PC-3 (cell line): ENCODE results near the gene FBXW4. TPM values are rescaled to one million over a fixed set of nuclear protein-coding genes. Genes with fewer than 3 reads are reported as not detected.

ENCODE experiments used
- ATAC-seq: fragments of 200-7000 bp; cut with Tn5 transposase; 2 replicates; pipeline ENCODE4 v1.9.1; 2020; ENCODE audit warnings: mild to moderate bottlenecking, moderate library complexity
- BruUV-seq: library from RNA; stranded (reverse); fragments of 400-500 nt; replicated peaks from 2 replicates; lab custom pipeline; 2021; lab: Mats Ljungman, UMichigan
- CTCF ChIA-PET: fragments of 300-600 bp; sonication (Branson Sonifier 250); formaldehyde crosslinking; loops from one replicate; lab custom pipeline; 2022; ENCODE audit warnings: antibody characterized with exemption; lab: Charles Lee
- POLR2A ChIA-PET: fragments of 300-600 bp; sonication (Branson Sonifier 250); formaldehyde crosslinking; loops from one replicate; lab custom pipeline; 2022; ENCODE audit warnings: antibody characterized with exemption; ENCODE audit not compliant: unreplicated experiment; lab: Charles Lee
- DNase-seq: peaks from one replicate; pipeline ENCODE4 v3.0.0-alpha.2; 2015
- H2AFZ ChIP-seq: fragments of 300-600 bp; sonication (generic); 2 replicates; pipeline ENCODE4 v1.6.0; 2016; ENCODE audit warnings: antibody characterized with exemption, low read length
- H3F3A ChIP-seq: fragments of 300-600 bp; sonication (generic); one replicate; pipeline ENCODE4 v1.6.0; 2017; ENCODE audit warnings: antibody characterized with exemption, low read length, control low read depth, mild to moderate bottlenecking; ENCODE audit not compliant: unreplicated experiment
- H3K27ac ChIP-seq: fragments of 300-600 bp; sonication (generic); 2 replicates; pipeline ENCODE4 v1.5.1; 2016; ENCODE audit warnings: mild to moderate bottlenecking, low read length
- H3K27me3 ChIP-seq: fragments of 300-600 bp; sonication (generic); 2 replicates; pipeline ENCODE4 v1.6.1; 2016; ENCODE audit warnings: low read length, mixed read lengths
- H3K36me3 ChIP-seq: fragments of 300-600 bp; sonication (generic); 2 replicates; pipeline ENCODE4 v1.6.1; 2016; ENCODE audit warnings: low read depth, mixed run types, low read length, mixed read lengths
- H3K4me1 ChIP-seq: fragments of 300-600 bp; sonication (generic); 2 replicates; pipeline ENCODE4 v1.5.1; 2016; ENCODE audit warnings: low read length; ENCODE audit not compliant: insufficient read depth
- H3K4me2 ChIP-seq: fragments of 300-600 bp; sonication (generic); 2 replicates; pipeline ENCODE4 v1.6.0; 2016; ENCODE audit warnings: low read length
- H3K4me3 ChIP-seq: fragments of 300-600 bp; sonication (generic); 2 replicates; pipeline ENCODE4 v1.5.1; 2016; ENCODE audit warnings: mild to moderate bottlenecking, low read length, mixed read lengths
- H3K79me2 ChIP-seq: fragments of 300-600 bp; sonication (generic); 2 replicates; pipeline ENCODE4 v1.6.1; 2017; ENCODE audit warnings: low read length, mixed read lengths
- H3K9ac ChIP-seq: fragments of 300-600 bp; sonication (generic); 2 replicates; pipeline ENCODE4 v1.6.0; 2016; ENCODE audit warnings: mild to moderate bottlenecking, low read length
- H3K9me2 ChIP-seq: fragments of 300-600 bp; sonication (generic); replicated peaks from 2 replicates; pipeline ENCODE4 v1.6.1; 2016; ENCODE audit warnings: mixed run types, low read length, mixed read lengths
- H3K9me3 ChIP-seq: fragments of 300-600 bp; sonication (generic); 2 replicates; pipeline ENCODE4 v1.6.1; 2016; ENCODE audit warnings: low read length, mixed read lengths
- H4K20me1 ChIP-seq: fragments of 300-600 bp; sonication (generic); 2 replicates; pipeline ENCODE4 v1.6.1; 2016; ENCODE audit warnings: low read length, mixed read lengths
- EZH2 ChIP-seq: fragments of 300-600 bp; sonication (generic); IDR thresholded peaks from one replicate; pipeline ENCODE4 v1.6.1; 2017; ENCODE audit warnings: antibody characterized with exemption, mild to moderate bottlenecking, low read length; ENCODE audit not compliant: unreplicated experiment
- EZH2phosphoT487 ChIP-seq: fragments of 300-600 bp; sonication (generic); IDR thresholded peaks from 2 replicates; pipeline ENCODE4 v1.6.1; 2018; ENCODE audit warnings: mild to moderate bottlenecking, antibody characterized with exemption, low read length, borderline replicate concordance
- intact Hi-C: fragments of 100-400 bp; cut with micrococcal nuclease; formaldehyde crosslinking; loops from 2 replicates; pipeline ENCODE4 v1.9.0; 2023
- total RNA-seq: library from RNA; depleted of rRNA; stranded (reverse); fragments of >200 nt; gene quantifications from 2 replicates; pipeline ENCODE4 v1.2.3, GENCODE V29; 2014
- TF ChIP-seq, protein P1 (sequence below): fragments of 300-600 bp; sonication (generic); conservative IDR thresholded peaks from 2 replicates; pipeline ENCODE4 v1.5.1; 2017; ENCODE audit warnings: antibody characterized with exemption, low read depth, mild to moderate bottlenecking, low read length

Gene FBXW4
- total RNA-seq, 1 experiment from 2014 or later = 18.8 TPM

DNA sequence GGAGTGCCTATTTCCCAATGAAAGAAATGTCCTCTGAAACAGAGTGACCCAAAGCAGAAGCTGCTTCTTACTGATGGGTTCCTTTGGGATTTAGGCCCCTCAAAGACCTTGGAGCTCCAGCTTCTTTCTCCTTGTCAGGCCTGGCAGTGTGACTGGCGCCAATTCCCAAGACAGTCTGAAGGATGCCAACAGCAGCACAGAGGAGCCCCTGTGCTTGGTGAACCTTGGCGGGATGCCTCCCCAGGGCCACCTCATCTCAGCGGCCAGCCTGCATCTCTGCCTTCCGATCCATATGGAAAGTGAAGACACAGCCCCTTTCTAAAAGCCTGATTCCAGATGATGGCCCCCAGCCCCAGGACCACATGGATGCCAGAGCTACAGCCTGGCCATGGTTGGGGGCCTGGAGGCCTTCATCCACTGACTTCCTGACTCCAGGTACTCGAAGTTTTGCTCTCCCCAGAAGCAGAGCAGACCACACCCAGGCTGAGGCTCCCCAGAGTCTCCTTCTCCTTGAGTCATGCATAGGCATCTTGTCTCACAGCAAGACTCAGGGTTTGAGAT, 45.4 kb downstream of the FBXW4 start:
- Histone ChIP-seq H3K36me3 (no peaks in the 10 kb centered on the region), H3K9me2 (no peaks in the 10 kb centered on the region), H2AFZ (no peak overlapping the region), H3K4me3 (no peak overlapping the region), H3K27me3 (no peaks in the 10 kb centered on the region), H3K9ac (no peak overlapping the region), H4K20me1 (no peaks in the 10 kb centered on the region), H3K79me2 (no peaks in the 10 kb centered on the region), H3K4me1 (no peaks in the 10 kb centered on the region), H3F3A (no peaks in the 10 kb centered on the region), H3K27ac (no peak overlapping the region), H3K4me2 (no peak overlapping the region), H3K9me3 (no peaks in the 10 kb centered on the region)
- intact Hi-C loops = no loop called here
- ChIA-PET POLR2A (no interaction called here), CTCF (no interaction called here)
- TF ChIP-seq EZH2 = no peak
- ATAC-seq (no peak), DNase-seq (no peak)
- BruUV-seq = no TSS peak

DNA sequence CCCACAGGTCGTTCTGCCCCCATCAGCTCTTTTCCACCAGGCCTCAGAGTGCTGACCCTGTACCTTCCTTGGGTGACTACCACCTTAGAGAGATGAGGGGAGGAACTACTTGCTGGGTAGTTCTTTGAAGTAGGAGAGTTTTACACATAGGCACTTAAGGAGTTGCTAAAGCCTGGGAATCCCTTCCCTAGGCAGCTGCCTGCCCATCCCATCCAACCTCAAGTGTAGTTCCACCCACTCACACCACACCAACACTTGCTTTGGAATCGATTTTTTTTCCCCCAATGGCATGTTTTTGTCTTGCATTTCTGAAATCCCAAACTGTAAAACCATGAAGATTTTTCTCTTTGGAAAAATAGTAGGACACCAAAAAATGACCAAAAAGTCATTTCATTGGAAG, 47.7 kb downstream of the FBXW4 start:
- no peaks in the 10 kb centered on the region for H3K79me2 ChIP-seq
- BruUV-seq = no TSS peak
- H3K4me1 ChIP-seq = no peaks in the 10 kb centered on the region
- H3K9ac ChIP-seq = no peak overlapping the region
- CTCF ChIA-PET = no interaction called here
- H4K20me1 ChIP-seq = no peaks in the 10 kb centered on the region
- H3K9me2 ChIP-seq = no peaks in the 10 kb centered on the region
- H3K27me3 ChIP-seq = no peaks in the 10 kb centered on the region
- intact Hi-C loops = no loop called here
- POLR2A ChIA-PET = no interaction called here
- no peak for ATAC-seq
- no peak overlapping the region for H3K4me2 ChIP-seq
- no peaks in the 10 kb centered on the region for H3K9me3 ChIP-seq
- H2AFZ ChIP-seq = no peak overlapping the region
- DNase-seq = no peak
- no peaks in the 10 kb centered on the region for H3F3A ChIP-seq
- H3K4me3 ChIP-seq = no peak overlapping the region
- H3K36me3 ChIP-seq = no peaks in the 10 kb centered on the region
- TF ChIP-seq EZH2 (no peak), EZH2phosphoT487 (no peak)
- TF ChIP-seq, protein P1, sequence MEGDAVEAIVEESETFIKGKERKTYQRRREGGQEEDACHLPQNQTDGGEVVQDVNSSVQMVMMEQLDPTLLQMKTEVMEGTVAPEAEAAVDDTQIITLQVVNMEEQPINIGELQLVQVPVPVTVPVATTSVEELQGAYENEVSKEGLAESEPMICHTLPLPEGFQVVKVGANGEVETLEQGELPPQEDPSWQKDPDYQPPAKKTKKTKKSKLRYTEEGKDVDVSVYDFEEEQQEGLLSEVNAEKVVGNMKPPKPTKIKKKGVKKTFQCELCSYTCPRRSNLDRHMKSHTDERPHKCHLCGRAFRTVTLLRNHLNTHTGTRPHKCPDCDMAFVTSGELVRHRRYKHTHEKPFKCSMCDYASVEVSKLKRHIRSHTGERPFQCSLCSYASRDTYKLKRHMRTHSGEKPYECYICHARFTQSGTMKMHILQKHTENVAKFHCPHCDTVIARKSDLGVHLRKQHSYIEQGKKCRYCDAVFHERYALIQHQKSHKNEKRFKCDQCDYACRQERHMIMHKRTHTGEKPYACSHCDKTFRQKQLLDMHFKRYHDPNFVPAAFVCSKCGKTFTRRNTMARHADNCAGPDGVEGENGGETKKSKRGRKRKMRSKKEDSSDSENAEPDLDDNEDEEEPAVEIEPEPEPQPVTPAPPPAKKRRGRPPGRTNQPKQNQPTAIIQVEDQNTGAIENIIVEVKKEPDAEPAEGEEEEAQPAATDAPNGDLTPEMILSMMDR = no peak
- H3K27ac ChIP-seq = no peak overlapping the region

DNA sequence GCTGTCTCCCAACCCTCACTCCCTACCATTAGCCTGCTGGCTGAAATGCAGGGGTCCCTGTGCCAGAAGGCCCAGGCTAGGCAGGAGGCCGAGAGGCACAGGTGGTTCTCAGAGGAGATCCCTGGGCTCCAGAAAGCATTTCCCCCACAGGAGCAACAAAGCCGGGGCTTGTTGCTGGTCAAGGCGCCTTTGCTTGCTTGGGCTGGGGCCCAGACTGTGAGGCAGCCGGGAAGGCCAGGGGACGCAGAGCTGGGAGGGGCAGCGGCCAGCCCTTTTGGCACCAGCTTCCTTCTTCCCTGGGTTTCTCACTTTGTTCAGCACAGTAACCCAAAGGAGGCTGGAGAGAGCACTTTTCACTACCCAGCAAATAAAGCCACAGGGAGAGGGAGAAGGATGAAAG, 48.6 kb downstream of the FBXW4 start:
- ChIA-PET CTCF (no interaction called here), POLR2A (no interaction called here)
- intact Hi-C loops = no loop called here
- Histone ChIP-seq H3K27ac (no peak overlapping the region), H2AFZ (no peak overlapping the region), H3K4me2 (no peak overlapping the region), H3F3A (no peaks in the 10 kb centered on the region), H3K27me3 (no peaks in the 10 kb centered on the region), H3K4me1 (no peaks in the 10 kb centered on the region), H3K4me3 (no peak overlapping the region), H3K36me3 (no peaks in the 10 kb centered on the region), H3K9me3 (no peaks in the 10 kb centered on the region), H3K9me2 (no peaks in the 10 kb centered on the region), H4K20me1 (no peaks in the 10 kb centered on the region), H3K79me2 (no peaks in the 10 kb centered on the region), H3K9ac (no peak overlapping the region)
- no TSS peak for BruUV-seq
- DNase-seq (no peak), ATAC-seq (no peak)
- TF ChIP-seq, protein P1 = no peak
- TF ChIP-seq EZH2phosphoT487 (no peak), EZH2 (no peak)
